OCI-LY1 (cell line): ENCODE results near the gene EPB41L4A.

Experiments
- H2AFZ ChIP-seq: fragments of 200-600 bp; sonication (generic), shearing (Covaris generic); 2 replicates; pipeline ENCODE4 v1.6.0; 2014; ENCODE audit warnings: antibody characterized with exemption, mild to moderate bottlenecking, low read length
- H3F3A ChIP-seq: fragments of 200-600 bp; sonication (generic), shearing (Covaris generic); 2 replicates; pipeline ENCODE4 v1.6.0; 2014; ENCODE audit warnings: mild to moderate bottlenecking, antibody characterized with exemption, low read length, moderate library complexity; ENCODE audit not compliant: insufficient read depth
- H3K27ac ChIP-seq: fragments of 200-600 bp; sonication (generic); 2 replicates; pipeline ENCODE4 v1.5.1; 2014; ENCODE audit warnings: low read length, mixed run types, mild to moderate bottlenecking, low read depth; ENCODE audit not compliant: poor library complexity, severe bottlenecking
- H3K27me3 ChIP-seq: fragments of 200-600 bp; sonication (generic); 2 replicates; pipeline ENCODE4 v1.6.0; 2014; ENCODE audit warnings: antibody characterized with exemption, mild to moderate bottlenecking, low read length, moderate library complexity; ENCODE audit not compliant: insufficient read depth
- H3K36me3 ChIP-seq: fragments of 200-600 bp; sonication (generic); 2 replicates; pipeline ENCODE4 v1.6.1; 2014; ENCODE audit warnings: mild to moderate bottlenecking, antibody characterized with exemption, low read length, moderate library complexity, mixed read lengths; ENCODE audit not compliant: insufficient read depth
- H3K4me1 ChIP-seq: fragments of 200-600 bp; sonication (generic); 2 replicates; pipeline ENCODE4 v1.5.1; 2014; ENCODE audit warnings: mild to moderate bottlenecking, low read length, moderate library complexity; ENCODE audit not compliant: insufficient read depth, severe bottlenecking
- H3K4me2 ChIP-seq: fragments of 200-600 bp; sonication (generic), shearing (Covaris generic); 2 replicates; pipeline ENCODE4 v1.6.1; 2014; ENCODE audit warnings: low read length
- H3K4me3 ChIP-seq: fragments of 200-600 bp; sonication (generic); 2 replicates; pipeline ENCODE4 v1.5.1; 2014; ENCODE audit warnings: low read length, low read depth, mild to moderate bottlenecking, mixed read lengths; ENCODE audit not compliant: poor library complexity, severe bottlenecking
- H3K79me2 ChIP-seq: fragments of 200-600 bp; shearing (Covaris generic); 2 replicates; pipeline ENCODE4 v1.6.1; 2016; ENCODE audit warnings: mixed run types, low read length, mixed read lengths; ENCODE audit not compliant: insufficient read depth
- H3K9ac ChIP-seq: fragments of 200-600 bp; sonication (generic), shearing (Covaris generic); 2 replicates; pipeline ENCODE4 v1.6.1; 2014; ENCODE audit warnings: mild to moderate bottlenecking, low read length, mixed read lengths
- H3K9me2 ChIP-seq: fragments of 200-600 bp; sonication (generic), shearing (Covaris generic); 2 replicates; pipeline ENCODE4 v1.6.1; 2014; ENCODE audit warnings: low read depth, mild to moderate bottlenecking, low read length, mixed read lengths
- H3K9me3 ChIP-seq: fragments of 200-600 bp; shearing (Covaris generic); 2 replicates; pipeline ENCODE4 v1.6.1; 2014; ENCODE audit warnings: low read length, mixed read lengths
- H4K20me1 ChIP-seq: fragments of 200-600 bp; sonication (generic), shearing (Covaris generic); 2 replicates; pipeline ENCODE4 v1.6.0; 2016; ENCODE audit warnings: mild to moderate bottlenecking, low read length; ENCODE audit not compliant: insufficient read depth
- EZH2 ChIP-seq: fragments of 200-600 bp; sonication (generic), shearing (Covaris generic); IDR thresholded peaks from 2 replicates; pipeline ENCODE4 v1.8.0; 2017; ENCODE audit warnings: borderline replicate concordance, mixed run types, mild to moderate bottlenecking, antibody characterized with exemption, low read length, moderate library complexity, mixed read lengths
- TF ChIP-seq, protein P1 (sequence below): fragments of 200-600 bp; sonication (generic), shearing (Covaris generic); IDR thresholded peaks from 2 replicates; pipeline ENCODE4 v1.5.1; 2017; ENCODE audit warnings: mild to moderate bottlenecking, antibody characterized with exemption, low read length, moderate library complexity, mixed read lengths

Gene EPB41L4A

DNA sequence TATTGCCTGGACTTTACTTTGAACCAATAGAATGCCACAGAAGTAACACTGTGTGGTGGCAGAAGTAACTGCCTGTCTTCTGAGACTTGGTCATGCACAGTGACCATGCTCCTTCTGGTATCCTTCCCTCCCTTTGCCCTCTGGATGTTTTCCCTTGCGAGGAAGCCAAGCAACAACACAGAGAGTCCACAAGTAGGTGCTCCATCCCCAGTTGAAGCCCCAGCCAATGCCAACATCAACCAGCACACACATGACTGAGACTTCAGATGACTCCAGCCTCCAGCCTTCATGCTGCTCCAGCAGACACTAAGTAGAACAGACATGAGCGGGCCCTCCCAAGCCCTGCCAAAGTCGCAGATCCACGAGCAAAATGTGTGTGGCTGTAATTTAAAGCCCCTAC is 129.6 kb downstream of the EPB41L4A start:
- H3K79me2 ChIP-seq, result no peaks in the 10 kb centered on the region
- no peak overlapping the region for H3K27ac ChIP-seq
- no peak overlapping the region for H3K4me2 ChIP-seq
- H3K9me2 ChIP-seq, result no peaks in the 10 kb centered on the region
- H3K4me3 ChIP-seq, result no peak overlapping the region
- no peaks in the 10 kb centered on the region for H3K9me3 ChIP-seq
- H4K20me1 ChIP-seq, result no peaks in the 10 kb centered on the region
- H3F3A ChIP-seq, result no peaks in the 10 kb centered on the region
- H3K4me1 ChIP-seq, result peaks cover 16% of the 10 kb centered on the region
- no peaks in the 10 kb centered on the region for H3K27me3 ChIP-seq
- no peak overlapping the region for H3K9ac ChIP-seq
- H3K36me3 ChIP-seq, result no peaks in the 10 kb centered on the region
- TF ChIP-seq, protein P1, sequence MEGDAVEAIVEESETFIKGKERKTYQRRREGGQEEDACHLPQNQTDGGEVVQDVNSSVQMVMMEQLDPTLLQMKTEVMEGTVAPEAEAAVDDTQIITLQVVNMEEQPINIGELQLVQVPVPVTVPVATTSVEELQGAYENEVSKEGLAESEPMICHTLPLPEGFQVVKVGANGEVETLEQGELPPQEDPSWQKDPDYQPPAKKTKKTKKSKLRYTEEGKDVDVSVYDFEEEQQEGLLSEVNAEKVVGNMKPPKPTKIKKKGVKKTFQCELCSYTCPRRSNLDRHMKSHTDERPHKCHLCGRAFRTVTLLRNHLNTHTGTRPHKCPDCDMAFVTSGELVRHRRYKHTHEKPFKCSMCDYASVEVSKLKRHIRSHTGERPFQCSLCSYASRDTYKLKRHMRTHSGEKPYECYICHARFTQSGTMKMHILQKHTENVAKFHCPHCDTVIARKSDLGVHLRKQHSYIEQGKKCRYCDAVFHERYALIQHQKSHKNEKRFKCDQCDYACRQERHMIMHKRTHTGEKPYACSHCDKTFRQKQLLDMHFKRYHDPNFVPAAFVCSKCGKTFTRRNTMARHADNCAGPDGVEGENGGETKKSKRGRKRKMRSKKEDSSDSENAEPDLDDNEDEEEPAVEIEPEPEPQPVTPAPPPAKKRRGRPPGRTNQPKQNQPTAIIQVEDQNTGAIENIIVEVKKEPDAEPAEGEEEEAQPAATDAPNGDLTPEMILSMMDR, result no peak
- TF ChIP-seq EZH2, result no peak
- no peak overlapping the region for H2AFZ ChIP-seq

DNA sequence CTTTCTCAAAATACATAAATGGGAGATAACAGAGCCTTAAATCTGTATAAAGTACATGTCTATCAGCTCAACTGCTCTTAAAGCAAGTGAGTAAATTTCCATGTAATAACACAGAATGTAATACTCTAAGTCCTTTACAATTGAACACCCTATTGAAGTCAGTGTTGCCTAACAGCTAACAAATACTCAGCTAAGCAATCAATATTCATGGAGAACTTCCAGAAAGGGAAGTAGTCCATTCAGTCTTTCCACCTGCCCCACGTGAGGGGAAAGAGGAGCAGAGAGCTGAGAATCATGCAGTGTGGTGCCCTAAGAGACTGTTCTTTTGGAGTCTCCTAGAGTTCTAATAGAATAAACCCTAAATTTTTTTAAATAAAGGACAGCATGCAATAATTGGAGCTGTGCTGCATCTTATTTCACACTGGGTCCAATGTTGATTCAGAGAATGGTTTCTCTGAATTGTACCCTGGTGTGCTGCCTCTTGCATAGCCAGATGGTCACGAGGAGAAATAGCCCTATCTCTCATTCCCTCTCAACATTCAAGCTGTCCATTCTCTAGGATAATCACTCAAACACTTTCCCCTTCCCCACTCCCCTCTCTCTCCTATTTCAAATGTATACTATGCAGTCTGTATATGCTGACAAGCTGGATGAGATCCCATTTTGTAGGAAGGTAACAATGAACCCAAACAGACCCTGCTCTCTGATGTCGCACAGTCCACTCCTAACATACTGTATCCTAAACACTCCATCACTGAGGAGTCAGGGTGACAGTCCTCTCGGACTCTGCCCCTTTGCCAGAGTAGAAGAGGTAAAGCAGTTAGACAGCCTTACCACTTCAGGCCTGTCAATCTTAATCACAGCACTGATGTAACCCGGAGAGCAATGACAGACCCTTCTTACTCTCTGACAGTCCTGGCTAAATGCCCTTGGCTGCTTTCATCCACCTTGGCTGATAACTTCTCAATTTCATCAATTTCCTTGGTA is 134.8 kb downstream of the EPB41L4A start:
- Histone ChIP-seq H3K27ac (no peak overlapping the region), H3K9ac (no peak overlapping the region), H4K20me1 (no peaks in the 10 kb centered on the region), H3K9me3 (no peaks in the 10 kb centered on the region), H3K36me3 (no peaks in the 10 kb centered on the region), H2AFZ (no peak overlapping the region), H3K4me3 (no peak overlapping the region), H3K27me3 (no peaks in the 10 kb centered on the region), H3K4me2 (no peak overlapping the region), H3K79me2 (no peaks in the 10 kb centered on the region), H3K4me1 (peaks cover 6% of the 10 kb centered on the region), H3F3A (no peaks in the 10 kb centered on the region), H3K9me2 (no peaks in the 10 kb centered on the region)
- TF ChIP-seq, protein P1, result no peak
- TF ChIP-seq EZH2, result no peak

DNA sequence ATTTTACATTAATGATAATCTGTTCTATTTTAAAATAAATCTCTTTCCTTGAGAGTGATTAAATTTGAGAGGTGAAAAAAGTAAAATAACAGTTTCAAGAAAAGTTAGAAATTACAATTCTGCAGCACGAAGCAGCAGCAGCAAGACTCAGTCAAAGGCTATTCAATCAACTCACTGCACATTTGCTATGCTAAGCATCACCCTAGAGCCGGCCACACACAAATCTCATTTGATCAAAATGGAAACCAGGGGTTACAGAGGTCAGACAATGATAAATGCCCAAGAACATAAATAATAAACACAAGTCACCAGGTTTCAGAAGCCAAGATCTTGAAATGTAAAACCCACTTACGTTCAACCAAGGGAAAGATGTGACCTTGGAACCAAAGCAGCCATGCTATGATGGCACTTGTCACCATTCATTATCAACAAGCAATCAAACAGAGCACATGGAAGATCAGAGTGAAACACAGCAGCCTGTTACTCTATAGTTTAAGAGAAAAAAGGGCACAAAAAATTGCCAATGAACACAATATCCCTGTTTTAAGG is 136.0 kb downstream of the EPB41L4A start:
- H4K20me1 ChIP-seq, result no peaks in the 10 kb centered on the region
- H3K27ac ChIP-seq, result no peak overlapping the region
- H3K9me3 ChIP-seq, result no peaks in the 10 kb centered on the region
- H3K9ac ChIP-seq, result no peak overlapping the region
- no peaks in the 10 kb centered on the region for H3K36me3 ChIP-seq
- H3K4me2 ChIP-seq, result no peak overlapping the region
- no peak overlapping the region for H3K4me3 ChIP-seq
- no peak overlapping the region for H2AFZ ChIP-seq
- H3K27me3 ChIP-seq, result no peaks in the 10 kb centered on the region
- TF ChIP-seq EZH2, result no peak
- TF ChIP-seq, protein P1, result no peak
- H3F3A ChIP-seq, result no peaks in the 10 kb centered on the region
- H3K79me2 ChIP-seq, result no peaks in the 10 kb centered on the region
- no peaks in the 10 kb centered on the region for H3K9me2 ChIP-seq
- H3K4me1 ChIP-seq, result peaks cover 6% of the 10 kb centered on the region
